ENCODE results near the gene KANSL2.
A peak's percentile ranks its signal among the peaks of the same experiment; 100 is the strongest.
"Not testable (repeated sequence)": the region's sequence is repeated elsewhere in the genome, so short reads cannot be mapped to it uniquely, and the experiment has no call there.

KANSL2 gene

GRCh38 chr12:48681710-48682532, at the start of gene KANSL2:
Gene KANSL2, minus strand, starts transcription at chr12:48682238. Its CDS starts 606 bp downstream, at chr12:48681632.
- DNase-seq = peak; percentile 97 to 99 (median 99)

- no peak for DNase-seq
These were observed 46.8 kb upstream of the KANSL2 start for GRCh38 chr12:48728807-48729206.

- not testable (repeated sequence) for DNase-seq
These were observed 38.7 kb upstream of the KANSL2 start for GRCh38 chr12:48720737-48721136.

GRCh38 chr12:48720171-48720570, 38.1 kb upstream of the KANSL2 start:
- DNase-seq = not testable (repeated sequence)

GRCh38 chr12:48719002-48719401, 37.0 kb upstream of the KANSL2 start:
- DNase-seq = not testable (repeated sequence)

- peak in 2 of 3 donors; percentile 11 to 14 for DNase-seq
These were observed 35.2 kb upstream of the KANSL2 start for GRCh38 chr12:48717252-48717695.

- peak; percentile 100 for DNase-seq
These were observed 34.6 kb upstream of the KANSL2 start, which contains the start of gene CCNT1 for GRCh38 chr12:48716493-48717251. Gene CCNT1, minus strand, starts transcription at chr12:48716707. Its CDS starts 32 bp downstream, at chr12:48716675.

- no peak for DNase-seq
These were observed 34.1 kb upstream of the KANSL2 start for GRCh38 chr12:48716168-48716492.

- DNase-seq = no peak
These were observed 30.2 kb upstream of the KANSL2 start for GRCh38 chr12:48712209-48712608.

- not testable (repeated sequence) for DNase-seq
These were observed 16.8 kb upstream of the KANSL2 start for GRCh38 chr12:48698822-48699221.

- DNase-seq = no peak
These were observed 14.6 kb upstream of the KANSL2 start for GRCh38 chr12:48696626-48697025.

- DNase-seq = no peak
These were observed 13.8 kb upstream of the KANSL2 start for GRCh38 chr12:48695859-48696258.

GRCh38 chr12:48694038-48694437, 12.0 kb upstream of the KANSL2 start:
- no peak for DNase-seq

- no peak for DNase-seq
These were observed 11.5 kb upstream of the KANSL2 start for GRCh38 chr12:48693572-48693971.

GRCh38 chr12:48691826-48692487, 9.9 kb upstream of the KANSL2 start:
- DNase-seq = no peak

- DNase-seq = no peak
These were observed 9.0 kb upstream of the KANSL2 start for GRCh38 chr12:48690990-48691389.

GRCh38 chr12:48690436-48690835, 8.4 kb upstream of the KANSL2 start:
- DNase-seq = no peak

GRCh38 chr12:48688836-48689235, 6.8 kb upstream of the KANSL2 start:
- DNase-seq = no peak

GRCh38 chr12:48687592-48687991, 5.6 kb upstream of the KANSL2 start:
- DNase-seq = no peak

- DNase-seq = no peak
These were observed 4.7 kb upstream of the KANSL2 start for GRCh38 chr12:48686615-48687334.

GRCh38 chr12:48686037-48686595, 4.1 kb upstream of the KANSL2 start:
- DNase-seq = no peak

- DNase-seq = no peak
These were observed 1.5 kb upstream of the KANSL2 start for GRCh38 chr12:48683534-48683933.

Data from suppressor macrophage treated with lipopolysaccharide for 1 hour (primary cell).